ENCODE data around the gene INAVA. TPM values are rescaled to one million over a fixed set of nuclear protein-coding genes. Genes with fewer than 3 reads are reported as not detected.

The INAVA gene
- total and polyA plus RNA-seq, 2 of the 13 experiments (the other 11 are each of a cell fraction or from before 2014, with no cell fraction given): 6.0 to 13.5 TPM

GRCh38 chr1:200891774-200892157 lies 2.9 kb upstream of the INAVA start (continued):
- TF ChIP-seq ZNF800 (CRISPR knock-in tag; IDR thresholded peaks at IDR 0.05) (0 out of 2 replicates have a peak, but pooled peaks have one; percentile 4), ZNF775 (CRISPR knock-in tag; IDR thresholded peaks at IDR 0.05; ENCODE audit: borderline replicate concordance) (no peak), TCF7L2 (IDR thresholded peaks at IDR 0.05; ENCODE audit: low read depth, low read length) (no peak), SRF (IDR thresholded peaks at IDR 0.05; ENCODE audit: low read depth, low read length) (no peak), NR2F1 (CRISPR knock-in tag; IDR thresholded peaks at IDR 0.05) (no peak), DMAP1 (CRISPR knock-in tag; IDR thresholded peaks at IDR 0.05) (peak; percentile 58; the same call in 1 of the 2 replicates), ZMYM2 (CRISPR knock-in tag; IDR thresholded peaks at IDR 0.05) (no peak), GFI1 (CRISPR knock-in tag; IDR thresholded peaks at IDR 0.05; ENCODE audit: borderline replicate concordance) (peak; percentile 57; the same call in 1 of the 2 replicates), ZKSCAN5 (CRISPR knock-in tag; IDR thresholded peaks at IDR 0.05) (no peak), STAT5B (CRISPR knock-in tag; IDR thresholded peaks at IDR 0.05) (no peak), ZNF230 (CRISPR knock-in tag; IDR thresholded peaks at IDR 0.05) (0 out of 2 replicates have a peak, but pooled peaks have one; percentile 39), PRDM15 (CRISPR knock-in tag; IDR thresholded peaks at IDR 0.05) (peak; percentile 50; the same call in 1 of the 2 replicates), ZNF446 (CRISPR knock-in tag; IDR thresholded peaks at IDR 0.05) (no peak), NCOR1 (IDR thresholded peaks at IDR 0.05; ENCODE audit: borderline replicate concordance, low read length) (no peak; the same call in 1 of the 2 replicates), ZSCAN29 (CRISPR knock-in tag; conservative IDR thresholded peaks at IDR 0.05) (peak; percentile 74; the same call in 1 of the 2 replicates), BRD4 (CRISPR knock-in tag; IDR thresholded peaks at IDR 0.05) (no peak; the same call in 1 of the 2 replicates), NR1H2 (CRISPR knock-in tag; IDR thresholded peaks at IDR 0.05; ENCODE audit: borderline replicate concordance, low read depth) (no peak), NFE2L2 (IDR thresholded peaks at IDR 0.05; ENCODE audit: low read length) (no peak), ZNF720 (CRISPR knock-in tag; IDR thresholded peaks at IDR 0.05) (no peak)
- TF ChIP-seq, protein P1, sequence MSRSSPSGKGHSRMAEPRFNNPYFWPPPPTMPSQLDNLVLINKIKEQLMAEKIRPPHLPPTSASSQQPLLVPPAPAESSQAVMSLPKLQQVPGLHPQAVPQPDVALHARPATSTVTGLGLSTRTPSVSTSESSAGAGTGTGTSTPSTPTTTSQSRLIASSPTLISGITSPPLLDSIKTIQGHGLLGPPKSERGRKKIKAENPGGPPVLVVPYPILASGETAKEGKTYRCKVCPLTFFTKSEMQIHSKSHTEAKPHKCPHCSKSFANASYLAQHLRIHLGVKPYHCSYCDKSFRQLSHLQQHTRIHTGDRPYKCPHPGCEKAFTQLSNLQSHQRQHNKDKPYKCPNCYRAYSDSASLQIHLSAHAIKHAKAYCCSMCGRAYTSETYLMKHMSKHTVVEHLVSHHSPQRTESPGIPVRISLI (CRISPR knock-in tag; IDR thresholded peaks at IDR 0.05; ENCODE audit: borderline replicate concordance): no peak
- TF ChIP-seq, protein P2, sequence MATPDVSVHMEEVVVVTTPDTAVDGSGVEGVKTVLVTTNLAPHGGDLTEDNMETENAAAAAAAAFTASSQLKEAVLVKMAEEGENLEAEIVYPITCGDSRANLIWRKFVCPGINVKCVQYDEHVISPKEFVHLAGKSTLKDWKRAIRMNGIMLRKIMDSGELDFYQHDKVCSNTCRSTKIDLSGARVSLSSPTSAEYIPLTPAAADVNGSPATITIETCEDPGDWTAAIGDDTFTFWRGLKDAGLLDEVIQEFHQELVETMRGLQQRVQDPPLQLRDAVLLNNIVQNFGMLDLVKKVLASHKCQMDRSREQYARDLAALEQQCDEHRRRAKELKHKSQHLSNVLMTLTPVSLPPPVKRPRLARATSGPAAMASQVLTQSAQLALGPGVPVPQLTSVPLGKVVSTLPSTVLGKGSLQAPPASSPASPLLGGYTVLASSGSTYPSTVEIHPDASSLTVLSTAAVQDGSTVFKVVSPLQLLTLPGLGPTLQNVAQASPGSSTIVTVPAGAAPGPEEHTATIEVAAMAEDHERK (CRISPR knock-in tag; IDR thresholded peaks at IDR 0.05; ENCODE audit: low read depth): no peak
- TF ChIP-seq, protein P3, sequence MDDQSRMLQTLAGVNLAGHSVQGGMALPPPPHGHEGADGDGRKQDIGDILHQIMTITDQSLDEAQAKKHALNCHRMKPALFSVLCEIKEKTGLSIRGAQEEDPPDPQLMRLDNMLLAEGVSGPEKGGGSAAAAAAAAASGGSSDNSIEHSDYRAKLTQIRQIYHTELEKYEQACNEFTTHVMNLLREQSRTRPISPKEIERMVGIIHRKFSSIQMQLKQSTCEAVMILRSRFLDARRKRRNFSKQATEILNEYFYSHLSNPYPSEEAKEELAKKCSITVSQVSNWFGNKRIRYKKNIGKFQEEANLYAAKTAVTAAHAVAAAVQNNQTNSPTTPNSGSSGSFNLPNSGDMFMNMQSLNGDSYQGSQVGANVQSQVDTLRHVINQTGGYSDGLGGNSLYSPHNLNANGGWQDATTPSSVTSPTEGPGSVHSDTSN (CRISPR knock-in tag; IDR thresholded peaks at IDR 0.05; ENCODE audit: borderline replicate concordance): no peak
